ENCODE results near the gene ATP10A.
"Not testable (repeated sequence)": the region's sequence is repeated elsewhere in the genome, so short reads cannot be mapped to it uniquely, and the experiment has no call there.

The ATP10A gene

DNA sequence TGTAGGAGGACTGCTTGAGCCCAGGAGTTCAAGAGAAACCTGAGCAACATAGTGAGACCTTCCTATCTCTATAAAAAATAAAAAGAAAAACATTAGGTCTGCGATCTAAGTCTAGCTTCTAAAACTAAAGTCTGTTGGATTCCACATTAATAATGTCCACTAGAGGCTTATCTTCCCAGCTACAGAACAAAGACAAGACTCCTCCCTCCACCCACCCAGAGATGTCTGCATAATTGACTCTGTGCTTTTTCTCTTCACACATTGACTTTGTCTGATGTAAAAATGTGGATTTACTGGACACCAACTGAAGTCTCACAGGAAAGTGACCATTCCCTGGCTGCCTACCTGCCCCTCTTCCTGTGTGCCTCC, 91.8 kb downstream of the ATP10A start:
- DNase-seq = no peak

DNA sequence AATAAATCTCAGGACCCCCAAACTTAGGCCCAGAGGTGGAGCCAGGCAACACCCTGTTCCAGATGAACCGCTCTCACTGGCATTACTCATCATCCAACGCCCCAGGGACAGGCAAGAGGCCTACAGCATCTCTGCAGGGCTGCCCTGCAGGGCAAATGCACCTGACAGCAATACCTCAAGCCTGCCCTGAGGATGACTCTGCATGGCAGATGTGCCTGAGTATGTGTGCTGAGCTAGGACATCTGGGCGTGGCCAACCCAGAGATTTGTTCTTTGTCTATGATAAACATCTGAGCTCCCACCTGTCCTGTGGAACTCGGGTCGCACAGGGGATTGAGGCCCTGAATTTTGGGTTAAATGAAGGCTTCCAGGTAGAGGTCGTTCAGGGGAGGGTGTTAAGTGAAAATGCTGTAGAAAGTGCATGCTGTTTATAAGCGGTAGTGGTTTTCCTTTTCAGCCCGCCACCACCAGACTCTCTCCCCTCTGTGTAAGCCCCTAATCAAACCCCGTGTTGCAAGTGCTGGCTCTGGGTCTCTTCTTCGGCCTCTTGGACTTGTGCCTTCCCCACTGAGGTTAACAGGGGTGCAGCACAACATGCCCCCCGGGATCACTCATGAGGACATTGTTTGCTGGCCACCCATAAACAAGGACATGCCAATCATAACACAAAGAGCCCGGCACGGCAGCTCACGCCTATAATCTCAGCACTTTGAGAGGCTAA, 92.3 kb downstream of the ATP10A start:
- DNase-seq = no peak

DNA sequence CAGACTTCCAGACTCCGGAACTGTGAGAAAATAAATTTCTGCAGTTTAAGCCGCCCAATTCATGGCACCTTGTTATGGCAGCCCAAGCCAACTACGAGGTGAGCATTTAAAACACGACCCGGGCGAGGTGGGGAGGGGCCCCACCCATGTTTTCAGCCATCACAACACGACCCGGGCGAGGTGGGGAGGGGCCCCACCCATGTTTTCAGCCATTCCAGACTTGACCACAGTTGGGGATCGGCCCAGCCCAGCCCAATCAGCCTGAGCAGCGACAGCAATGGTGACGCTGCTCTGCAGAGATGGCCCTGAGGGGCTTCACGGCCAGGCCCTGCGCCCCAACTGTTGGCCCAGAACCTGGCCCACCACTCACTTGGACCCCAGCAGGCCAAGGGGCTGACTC, 93.1 kb downstream of the ATP10A start:
- DNase-seq = no peak

DNA sequence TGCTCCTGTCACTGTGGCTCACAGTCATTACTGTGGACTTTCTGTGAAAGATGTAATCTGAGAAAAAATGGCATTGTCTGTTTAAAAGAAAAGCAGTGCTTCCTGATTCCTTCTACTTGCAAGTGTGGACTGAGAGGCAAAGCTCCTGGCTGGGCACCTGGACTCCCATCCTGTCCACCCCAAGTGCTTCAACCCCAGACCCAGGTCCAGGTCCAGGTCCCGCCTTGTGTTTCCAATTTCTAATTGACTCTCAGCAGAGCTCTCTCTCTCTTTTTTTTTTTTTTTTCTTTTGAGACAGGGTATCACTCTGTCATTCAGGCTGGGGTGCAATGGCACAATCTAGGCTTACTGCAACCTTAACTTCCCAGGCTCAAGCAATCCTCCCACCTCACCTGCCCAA, 94.9 kb downstream of the ATP10A start:
- DNase-seq = no peak

DNA sequence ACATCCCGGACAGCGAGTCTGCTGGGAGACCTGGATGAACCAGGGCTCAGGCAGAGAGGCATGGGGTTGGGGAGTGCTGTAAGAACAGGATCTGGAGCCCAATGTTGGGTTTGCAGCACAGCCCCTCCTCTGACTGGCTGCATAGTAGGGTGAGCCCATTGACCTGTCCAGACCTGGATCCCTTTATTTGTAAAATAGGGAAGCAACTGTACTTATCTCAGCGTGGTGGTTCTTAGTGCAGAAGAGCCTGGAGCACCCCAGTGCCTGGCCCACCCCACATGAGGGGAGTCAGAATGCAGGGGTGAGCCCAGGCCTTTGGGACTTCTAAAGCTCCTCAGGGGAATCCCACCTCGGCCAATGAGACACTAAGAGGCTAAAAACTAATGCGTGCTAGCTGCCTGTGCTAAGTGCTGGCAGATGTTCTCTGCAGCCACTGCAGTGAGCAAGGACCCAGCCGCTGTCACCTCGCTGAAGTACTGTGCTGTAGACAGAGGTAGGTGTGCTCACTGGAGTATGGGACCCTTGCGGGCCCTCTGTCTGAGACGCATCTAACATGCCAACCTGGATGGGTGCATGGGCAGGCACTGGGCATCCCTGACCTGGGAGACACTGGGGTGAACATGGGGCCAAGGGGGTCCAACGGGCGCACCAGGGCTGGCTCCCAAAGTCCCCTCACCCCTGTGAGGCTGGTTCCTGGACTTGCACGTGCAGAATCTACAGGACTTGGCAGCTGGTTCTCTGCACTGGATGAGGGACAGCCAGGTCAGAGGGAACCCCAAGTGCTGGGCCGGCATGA, 95.6 kb downstream of the ATP10A start:
- DNase-seq = no peak

DNA sequence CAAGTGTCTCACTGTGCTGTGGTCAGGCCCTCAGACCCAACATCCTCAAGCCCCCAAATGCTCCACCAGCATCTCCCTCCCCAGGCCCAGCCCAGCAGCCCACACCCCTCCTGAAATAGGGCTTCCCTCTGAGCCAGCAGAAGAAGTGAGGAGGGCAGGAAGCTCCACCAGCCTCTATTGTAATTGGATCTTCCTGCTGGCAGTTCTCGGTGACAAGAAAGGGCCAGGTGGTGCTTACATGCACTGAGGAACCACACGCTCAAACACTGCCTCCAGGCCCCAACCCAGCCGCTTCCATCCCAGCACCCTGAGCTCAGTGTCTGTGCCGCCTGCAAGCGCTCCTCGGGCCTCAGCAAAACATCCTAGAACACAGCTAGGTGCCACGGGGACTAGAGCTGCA, 96.7 kb downstream of the ATP10A start:
- no peak for DNase-seq

DNA sequence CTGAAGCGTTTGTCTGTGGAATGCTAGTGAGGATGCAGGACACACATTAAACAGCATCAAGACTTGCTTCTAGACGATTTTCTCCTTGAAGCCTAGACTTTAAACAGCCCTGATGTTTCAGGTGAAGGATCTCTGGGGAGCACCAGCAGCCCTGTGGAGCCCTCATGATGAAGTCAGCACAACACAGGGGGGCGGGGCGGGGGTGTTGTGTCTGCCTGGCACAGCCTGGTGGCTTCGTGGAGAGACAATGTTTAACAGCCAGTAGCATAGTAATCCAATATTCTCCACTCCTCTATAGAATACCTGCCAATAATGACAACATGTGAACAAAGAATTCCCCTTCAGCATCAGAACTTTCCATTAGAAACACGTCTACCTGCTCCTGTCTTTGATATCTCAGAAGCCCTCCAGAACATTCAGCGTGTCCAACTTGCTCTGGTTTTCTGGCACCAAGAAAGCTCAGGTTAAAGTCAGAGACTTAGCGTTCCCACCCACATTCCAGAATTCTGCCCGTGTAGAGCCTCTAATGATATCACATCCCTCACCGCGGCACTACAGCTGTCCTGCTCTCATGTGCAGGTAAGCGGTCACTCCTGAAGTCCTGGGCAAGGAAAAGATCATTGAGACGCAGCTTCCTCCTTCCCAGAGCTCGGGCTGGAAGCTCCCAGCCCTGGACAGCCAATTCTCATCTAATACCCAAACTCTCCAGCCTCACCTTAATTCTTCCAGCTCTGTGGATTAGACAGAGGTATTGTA, 98.0 kb downstream of the ATP10A start:
- no peak for DNase-seq

DNA sequence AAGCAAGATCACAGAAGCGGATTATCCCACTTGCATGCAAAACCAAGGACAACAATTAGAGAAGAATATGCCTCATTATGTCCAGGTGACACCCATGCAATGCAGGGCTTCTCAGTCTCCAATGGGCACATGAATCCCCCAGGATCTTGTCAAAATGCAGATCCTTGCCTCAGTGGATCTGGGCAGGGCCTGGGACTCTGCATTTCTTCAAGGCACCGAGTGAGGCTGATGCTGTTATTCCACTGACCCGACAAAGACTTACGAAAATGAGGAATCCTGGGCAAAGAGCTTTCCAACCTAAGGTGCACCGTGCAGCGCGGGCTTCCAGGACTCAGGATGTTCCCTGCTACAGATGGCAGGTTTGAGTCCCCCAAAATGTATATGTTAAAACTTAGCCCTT, 99.2 kb downstream of the ATP10A start:
- no peak for DNase-seq

DNA sequence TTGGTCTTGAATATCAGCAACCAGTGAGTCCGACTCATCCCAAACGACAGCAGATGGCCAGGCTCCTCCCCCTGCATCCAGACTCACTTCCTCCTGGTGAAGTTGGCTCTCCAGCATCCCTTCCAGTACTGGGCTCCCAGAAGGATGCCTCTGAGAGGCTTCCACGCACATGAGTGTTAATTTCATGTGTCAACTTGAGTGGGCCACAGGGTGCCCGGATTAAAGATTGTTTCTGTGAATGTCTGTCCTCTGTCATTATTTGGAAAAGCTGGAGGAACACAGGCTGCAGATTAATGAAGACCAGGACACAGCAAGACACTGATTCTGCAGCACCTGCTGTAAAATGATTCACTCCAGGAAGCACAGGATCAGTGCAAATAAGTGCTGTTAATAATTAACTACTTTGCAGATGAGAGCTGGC, 99.8 kb downstream of the ATP10A start:
- no peak for DNase-seq

DNA sequence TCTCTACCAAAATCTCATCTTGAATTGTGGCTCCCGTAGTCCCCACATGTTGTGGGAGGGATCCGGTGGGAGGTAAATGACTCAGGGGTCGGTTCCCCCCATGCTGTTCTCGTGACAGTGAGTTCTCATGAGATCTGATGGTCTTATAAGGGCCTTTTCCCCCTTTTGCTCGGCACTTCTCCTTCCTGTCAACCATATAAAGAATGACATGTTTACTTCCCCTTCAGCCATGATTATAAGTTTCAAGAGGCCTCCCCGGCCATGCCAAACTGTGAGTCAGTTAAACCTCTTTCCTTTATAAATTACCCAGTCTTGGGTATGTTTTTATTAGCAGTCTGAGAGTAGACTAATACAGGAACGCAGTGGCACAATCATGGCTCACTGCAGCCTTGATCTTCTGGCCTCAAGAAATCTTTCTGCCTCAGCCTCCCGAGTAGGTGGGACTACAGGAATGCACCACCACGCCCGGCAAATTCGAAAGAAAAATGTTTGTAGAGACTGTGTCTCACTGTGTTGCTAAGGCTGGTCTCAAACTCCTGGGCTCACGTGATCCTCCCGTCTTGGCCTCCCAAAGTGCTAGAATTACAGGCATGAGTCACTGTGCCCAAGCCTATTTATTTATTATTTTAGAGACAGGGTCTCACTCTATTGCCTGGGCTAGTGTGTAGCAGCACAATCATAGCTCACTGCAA, 101.0 kb downstream of the ATP10A start:
- no peak for DNase-seq

DNA sequence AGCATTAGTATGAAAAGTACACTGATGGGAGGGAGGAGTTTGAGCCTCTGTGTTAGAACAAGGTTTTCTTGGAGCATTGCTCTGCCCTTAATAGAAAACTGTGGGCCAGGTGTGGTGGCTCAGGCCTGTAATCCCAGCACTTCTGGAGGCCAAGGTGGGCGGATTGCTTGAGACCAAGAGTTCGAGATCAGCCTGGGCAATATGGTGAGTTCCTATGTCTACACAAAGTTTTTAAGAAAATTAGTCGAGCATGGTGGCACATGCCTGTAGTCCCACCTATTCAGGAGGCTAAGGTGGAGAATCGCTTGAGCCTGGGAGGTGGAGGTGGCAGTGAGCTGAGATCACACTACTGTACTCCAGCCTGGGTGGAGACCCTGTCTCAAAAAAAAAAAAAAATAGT, 103.7 kb downstream of the ATP10A start:
- DNase-seq = no peak

DNA sequence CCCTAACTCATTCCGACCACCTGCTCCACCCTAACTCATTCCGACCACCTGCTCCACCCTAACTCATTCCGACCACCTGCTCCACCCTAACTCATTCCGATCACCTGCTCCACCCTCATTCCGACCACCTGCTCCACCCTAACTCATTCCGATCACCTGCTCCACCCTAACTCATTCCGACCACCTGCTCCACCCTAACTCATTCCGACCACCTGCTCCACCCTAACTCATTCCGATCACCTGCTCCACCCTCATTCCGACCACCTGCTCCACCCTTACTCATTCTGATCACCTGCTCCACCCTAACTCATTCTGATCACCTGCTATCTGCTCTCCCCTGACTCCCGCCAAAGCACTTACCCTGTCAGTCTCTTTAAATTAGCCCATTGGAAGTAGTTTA, 104.5 kb downstream of the ATP10A start:
- not testable (repeated sequence) for DNase-seq

DNA sequence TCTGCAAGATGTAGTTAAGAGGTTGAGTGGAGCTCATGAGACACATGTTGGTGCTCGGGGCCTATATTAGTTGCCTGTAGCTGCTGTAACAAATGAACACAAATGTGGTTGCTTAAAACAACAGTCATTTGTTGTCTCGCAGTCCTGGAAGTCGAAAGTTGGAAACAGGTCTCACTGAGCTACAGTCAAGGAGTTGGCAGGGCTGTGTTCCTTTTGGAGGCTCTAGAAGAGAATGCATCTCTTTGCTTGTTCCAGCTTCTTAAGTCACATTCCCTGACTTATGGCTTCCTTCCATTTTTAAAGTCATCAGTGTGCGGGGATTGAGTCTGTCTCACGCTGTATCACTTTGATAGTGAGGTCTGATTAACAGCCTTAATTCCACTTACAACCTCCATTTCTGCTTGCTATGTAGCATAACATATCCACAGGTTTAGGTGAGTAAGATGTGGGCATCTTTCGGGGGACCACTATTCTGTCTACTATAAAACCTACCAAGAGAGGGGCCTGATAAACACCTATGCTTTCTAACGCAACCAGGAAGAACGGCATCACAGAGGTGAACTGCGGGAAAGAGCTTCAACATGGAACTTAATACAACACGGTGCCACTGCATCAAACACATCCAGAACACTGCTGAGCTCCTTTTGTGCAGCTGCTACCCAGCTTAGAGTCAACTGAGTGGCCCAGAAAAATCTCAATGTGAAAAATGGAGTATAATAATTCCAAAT, 119.4 kb downstream of the ATP10A start:
- DNase-seq = no peak

DNA sequence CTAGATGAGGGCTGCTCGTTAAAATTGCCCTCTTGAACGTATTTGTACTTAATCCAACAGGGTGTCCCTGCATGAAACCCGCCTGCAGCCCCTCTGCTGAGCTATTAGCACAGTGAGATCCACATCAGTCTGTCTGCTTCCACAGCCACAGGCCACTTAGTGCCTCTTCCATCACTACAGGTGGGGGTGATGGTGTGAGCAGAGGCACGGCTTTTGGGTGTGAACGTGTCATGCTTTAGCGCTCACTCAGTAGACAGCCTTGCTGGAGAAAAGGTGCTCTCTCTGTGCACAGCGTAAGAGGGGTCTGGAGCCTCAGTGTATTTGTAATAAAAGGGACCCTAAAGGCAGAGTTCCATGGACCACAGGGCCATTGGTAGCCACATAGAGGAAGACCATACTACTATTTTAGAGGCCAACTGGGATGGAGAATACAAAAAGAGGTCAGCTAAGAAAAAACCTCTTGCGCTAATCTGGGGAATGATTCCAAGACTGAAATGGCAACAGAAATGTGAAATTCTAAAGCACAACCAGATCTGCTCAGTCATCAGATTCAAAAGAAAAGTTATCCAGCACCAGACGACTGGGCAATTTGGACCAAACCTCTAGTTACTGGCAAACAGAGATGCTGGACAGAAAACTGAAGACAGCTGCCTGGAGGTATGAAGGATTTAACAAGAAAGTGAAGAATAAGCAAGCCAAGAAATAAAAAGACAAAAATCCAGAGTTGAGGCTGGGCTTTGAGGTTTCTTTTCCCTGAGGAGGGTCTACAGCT, 120.2 kb downstream of the ATP10A start:
- no peak for DNase-seq

DNA sequence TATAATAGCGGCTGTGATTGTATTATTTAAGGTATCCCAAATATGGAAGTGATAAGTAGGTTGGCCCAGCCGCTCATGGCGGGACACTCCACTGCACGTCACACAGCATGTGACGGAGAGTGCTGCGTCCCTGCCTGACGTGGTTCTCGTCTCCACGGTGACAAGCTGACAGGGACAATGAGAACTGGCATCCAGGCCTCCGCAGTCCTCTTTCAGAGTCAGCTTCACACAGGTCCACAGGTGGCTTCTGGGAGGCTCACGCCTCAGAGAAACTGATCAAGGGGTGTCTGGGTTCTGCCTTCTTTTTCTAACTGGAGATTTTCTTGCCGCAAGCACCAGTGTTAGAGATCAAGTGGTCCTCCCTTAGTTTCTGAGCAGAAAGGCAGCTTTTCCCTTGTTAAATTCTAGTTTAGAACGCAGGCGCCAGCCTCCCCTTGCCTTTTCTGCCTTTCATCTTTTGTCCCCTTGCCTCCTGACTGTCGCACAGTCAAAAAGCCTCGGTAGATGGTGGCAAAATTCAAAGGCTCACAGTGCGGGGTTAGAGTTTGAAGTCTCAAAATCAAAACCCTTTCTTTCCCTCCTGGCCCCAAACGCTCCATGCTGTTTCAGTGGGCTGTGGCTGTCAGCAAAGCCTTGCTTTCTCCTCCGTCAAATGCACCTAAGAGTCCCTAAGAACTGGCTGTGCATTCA, 120.9 kb downstream of the ATP10A start:
- no peak for DNase-seq

DNA sequence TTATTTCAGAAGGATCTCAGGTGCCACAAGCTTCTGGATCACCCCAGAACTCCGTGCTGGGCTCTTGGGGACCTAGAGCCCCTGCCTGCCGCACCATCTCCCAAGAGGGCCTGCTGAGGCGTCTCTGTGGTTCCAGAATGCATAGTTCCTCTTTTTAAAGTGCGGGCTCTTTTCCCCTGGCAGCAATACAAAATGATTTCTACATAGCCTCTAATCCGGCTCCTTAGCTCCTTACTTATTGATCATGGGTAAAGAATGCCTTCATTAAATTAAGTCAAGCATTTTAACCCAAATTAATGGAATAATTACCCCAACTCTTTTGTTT, 121.9 kb downstream of the ATP10A start:
- DNase-seq = no peak

DNA sequence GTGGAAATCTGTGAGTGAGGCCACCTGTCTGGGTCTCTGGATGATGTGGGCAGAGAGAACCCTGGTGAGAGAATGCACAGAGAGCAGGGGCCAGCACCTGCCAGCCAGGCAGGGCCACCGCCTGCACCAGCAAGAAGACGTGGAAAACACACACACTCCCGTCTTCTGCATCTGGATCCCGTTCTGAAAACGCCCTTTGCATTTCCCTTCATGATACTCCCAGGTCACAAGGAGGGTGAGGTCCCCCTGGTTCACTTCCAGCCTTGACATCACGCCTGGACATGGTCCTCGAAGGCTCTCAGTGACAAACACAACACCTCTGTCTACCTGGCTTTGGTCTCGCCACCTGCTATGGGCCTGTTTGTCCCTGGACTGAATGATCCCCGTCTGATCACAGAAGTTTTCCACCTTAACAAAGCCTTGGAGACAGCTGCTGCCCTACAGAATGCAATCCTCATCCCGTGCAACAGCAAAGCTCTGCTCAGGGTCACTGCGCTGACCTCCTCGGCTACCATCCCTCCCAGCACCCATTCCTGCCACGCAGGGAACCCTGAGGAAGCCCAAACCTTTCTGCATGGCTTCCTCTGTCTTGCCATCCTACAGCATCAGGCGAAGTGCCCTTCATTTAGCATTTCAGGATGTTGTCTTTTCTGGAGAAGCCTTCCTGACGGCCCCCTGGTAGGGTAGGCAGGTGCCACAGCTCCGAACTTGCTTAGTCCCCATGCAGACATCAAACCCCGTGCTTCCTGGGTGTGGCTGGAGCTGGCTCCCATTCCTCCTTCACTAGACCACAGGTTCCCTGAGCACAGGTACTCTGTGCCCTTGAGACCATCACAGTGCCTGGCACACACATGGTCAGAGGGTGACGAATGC, 122.5 kb downstream of the ATP10A start:
- no peak for DNase-seq

DNA sequence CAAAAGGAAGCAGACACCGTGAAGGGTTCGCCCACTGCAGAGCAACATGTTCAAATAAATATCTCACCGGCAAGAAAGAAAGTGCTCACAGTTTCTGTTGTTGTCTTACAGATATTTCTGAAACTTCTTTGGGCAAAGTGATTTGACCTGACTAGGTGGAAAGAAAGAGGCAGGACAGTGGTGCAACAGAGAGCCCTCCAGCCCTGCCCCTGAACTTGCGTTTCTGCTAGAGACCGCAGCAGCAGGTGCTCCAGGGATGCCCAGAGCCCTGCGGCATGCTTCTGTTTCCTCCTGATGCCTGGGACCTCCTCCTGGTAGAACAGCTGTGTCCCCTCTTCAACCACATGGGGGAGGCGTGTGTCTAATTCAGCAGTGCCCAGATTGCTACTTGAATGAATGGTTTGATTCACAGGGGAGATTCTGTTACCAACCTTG, 123.4 kb downstream of the ATP10A start:
- peak; percentile 15 to 64 (median 29) for DNase-seq

DNA sequence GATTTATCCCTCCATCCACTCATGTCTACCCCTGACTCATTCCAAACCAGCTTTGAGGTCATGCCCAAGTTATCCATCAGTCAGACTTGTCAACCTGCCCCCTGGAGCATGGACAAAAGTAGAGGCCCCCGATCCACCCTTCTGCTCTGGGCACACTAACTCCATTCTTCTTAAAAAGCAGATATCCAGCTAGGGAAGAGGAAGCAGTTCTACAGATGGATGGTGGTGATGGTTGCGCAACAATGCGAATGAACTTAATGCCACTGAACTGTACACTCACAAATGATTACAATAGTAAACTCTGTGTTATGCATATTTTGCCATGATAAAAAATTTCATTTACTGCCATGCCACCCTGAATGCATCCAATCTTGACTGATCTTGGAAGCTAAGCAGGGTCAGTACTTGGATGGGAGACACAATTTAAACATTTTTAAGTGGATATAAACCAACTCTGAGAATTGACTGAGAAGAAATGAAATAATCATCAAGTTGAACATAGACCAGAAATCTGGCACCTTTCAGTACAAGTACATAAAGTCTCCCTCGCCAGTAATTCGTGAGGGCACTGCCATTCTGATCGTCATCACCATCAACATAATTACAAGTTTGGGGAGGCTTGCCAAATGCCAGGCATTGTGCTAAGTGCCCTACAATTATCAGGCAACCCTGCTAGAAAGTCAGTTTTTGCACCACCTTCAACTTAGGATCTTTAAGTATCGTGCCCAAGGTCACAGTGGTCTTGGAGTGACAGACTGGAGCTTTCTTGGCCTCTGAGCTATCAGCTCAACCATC, 124.8 kb downstream of the ATP10A start:
- no peak for DNase-seq

Data from stimulated activated naive CD4-positive, alpha-beta T cell (primary cell).